Tibial nerve (tissue), 4 donors: Measurements from ENCODE around the gene BAZ1B.

Source experiments
- EP300 ChIP-seq, 2 donors: sonication (generic); formaldehyde crosslinking; IDR thresholded peaks; one replicate each; pipeline ENCODE4 v1.6.1; 2017; ENCODE audit warnings: antibody characterized with exemption in 2 of 2, mild to moderate bottlenecking in 1 of 2
- POLR2A ChIP-seq, 2 donors: fragments of 450-650 bp; IDR thresholded peaks; one replicate each; pipeline ENCODE4 v1.6.1; 2017; ENCODE audit warnings: antibody characterized with exemption in 2 of 2, mild to moderate bottlenecking in 2 of 2, moderate library complexity in 2 of 2
- TF ChIP-seq, protein P1 (sequence below), 5 experiments: fragments of 200-600 bp in 3 of 5; fragments of 450-650 bp in 2 of 5; sonication (generic) in 3 of 5; IDR thresholded peaks; one replicate each; pipeline ENCODE4 v1.5.1; 2016 to 2019; ENCODE audit warnings: antibody characterized with exemption in 5 of 5, mild to moderate bottlenecking in 3 of 5, moderate library complexity in 2 of 5

DNA sequence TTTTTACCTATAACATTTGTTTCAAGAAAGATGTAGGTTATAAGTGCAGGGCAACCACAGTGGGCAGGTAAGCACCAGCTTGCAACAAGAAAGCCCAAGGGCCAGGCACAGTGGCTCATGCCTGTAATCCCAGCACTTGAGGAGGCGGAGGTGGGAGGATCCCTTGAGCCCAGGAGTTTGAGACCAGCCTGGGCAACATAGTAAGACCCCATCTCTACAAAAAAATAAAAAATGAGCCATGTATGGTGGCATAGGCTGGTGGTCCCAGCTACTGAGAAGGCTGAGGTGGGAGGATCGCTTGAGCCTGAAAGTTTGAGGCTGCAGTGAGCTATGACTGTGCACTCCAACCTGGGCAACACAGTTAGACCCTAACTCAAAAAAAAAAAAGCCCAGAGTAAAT lies 22.6 kb upstream of the BAZ1B start:
- TF ChIP-seq, protein P1, sequence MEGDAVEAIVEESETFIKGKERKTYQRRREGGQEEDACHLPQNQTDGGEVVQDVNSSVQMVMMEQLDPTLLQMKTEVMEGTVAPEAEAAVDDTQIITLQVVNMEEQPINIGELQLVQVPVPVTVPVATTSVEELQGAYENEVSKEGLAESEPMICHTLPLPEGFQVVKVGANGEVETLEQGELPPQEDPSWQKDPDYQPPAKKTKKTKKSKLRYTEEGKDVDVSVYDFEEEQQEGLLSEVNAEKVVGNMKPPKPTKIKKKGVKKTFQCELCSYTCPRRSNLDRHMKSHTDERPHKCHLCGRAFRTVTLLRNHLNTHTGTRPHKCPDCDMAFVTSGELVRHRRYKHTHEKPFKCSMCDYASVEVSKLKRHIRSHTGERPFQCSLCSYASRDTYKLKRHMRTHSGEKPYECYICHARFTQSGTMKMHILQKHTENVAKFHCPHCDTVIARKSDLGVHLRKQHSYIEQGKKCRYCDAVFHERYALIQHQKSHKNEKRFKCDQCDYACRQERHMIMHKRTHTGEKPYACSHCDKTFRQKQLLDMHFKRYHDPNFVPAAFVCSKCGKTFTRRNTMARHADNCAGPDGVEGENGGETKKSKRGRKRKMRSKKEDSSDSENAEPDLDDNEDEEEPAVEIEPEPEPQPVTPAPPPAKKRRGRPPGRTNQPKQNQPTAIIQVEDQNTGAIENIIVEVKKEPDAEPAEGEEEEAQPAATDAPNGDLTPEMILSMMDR (IDR thresholded peaks at IDR 0.05), result no peak
- TF ChIP-seq POLR2A (IDR thresholded peaks at IDR 0.05) (no peak), EP300 (IDR thresholded peaks at IDR 0.05) (no peak)
